ENCODE data around the gene KBTBD8.

The KBTBD8 gene

GRCh38 chr3:66980791-66981190 is 17.3 kb upstream of the KBTBD8 start:
- no peak for DNase-seq
- Histone ChIP-seq H3K4me3 (ENCODE audit: low read depth, low read length) (no peak overlapping the region), H3K36me3 (no peaks in the 10 kb centered on the region), H3K27me3 (ENCODE audit: insufficient read depth, low read depth, severe bottlenecking) (no peaks in the 10 kb centered on the region), H3K9me3 (ENCODE audit: severe bottlenecking) (no peaks in the 10 kb centered on the region), H3K27ac (no peak overlapping the region)
- TF ChIP-seq, protein P1, sequence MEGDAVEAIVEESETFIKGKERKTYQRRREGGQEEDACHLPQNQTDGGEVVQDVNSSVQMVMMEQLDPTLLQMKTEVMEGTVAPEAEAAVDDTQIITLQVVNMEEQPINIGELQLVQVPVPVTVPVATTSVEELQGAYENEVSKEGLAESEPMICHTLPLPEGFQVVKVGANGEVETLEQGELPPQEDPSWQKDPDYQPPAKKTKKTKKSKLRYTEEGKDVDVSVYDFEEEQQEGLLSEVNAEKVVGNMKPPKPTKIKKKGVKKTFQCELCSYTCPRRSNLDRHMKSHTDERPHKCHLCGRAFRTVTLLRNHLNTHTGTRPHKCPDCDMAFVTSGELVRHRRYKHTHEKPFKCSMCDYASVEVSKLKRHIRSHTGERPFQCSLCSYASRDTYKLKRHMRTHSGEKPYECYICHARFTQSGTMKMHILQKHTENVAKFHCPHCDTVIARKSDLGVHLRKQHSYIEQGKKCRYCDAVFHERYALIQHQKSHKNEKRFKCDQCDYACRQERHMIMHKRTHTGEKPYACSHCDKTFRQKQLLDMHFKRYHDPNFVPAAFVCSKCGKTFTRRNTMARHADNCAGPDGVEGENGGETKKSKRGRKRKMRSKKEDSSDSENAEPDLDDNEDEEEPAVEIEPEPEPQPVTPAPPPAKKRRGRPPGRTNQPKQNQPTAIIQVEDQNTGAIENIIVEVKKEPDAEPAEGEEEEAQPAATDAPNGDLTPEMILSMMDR (IDR thresholded peaks at IDR 0.05; ENCODE audit: low read depth, low read length): no peak

GRCh38 chr3:66983101-66983500 is 15.0 kb upstream of the KBTBD8 start:
- Histone ChIP-seq H3K27me3 (ENCODE audit: insufficient read depth, low read depth, severe bottlenecking) (no peaks in the 10 kb centered on the region), H3K36me3 (no peaks in the 10 kb centered on the region), H3K4me3 (ENCODE audit: low read depth, low read length) (no peak overlapping the region), H3K9me3 (ENCODE audit: severe bottlenecking) (no peaks in the 10 kb centered on the region), H3K27ac (no peak overlapping the region)
- TF ChIP-seq, protein P1 (IDR thresholded peaks at IDR 0.05; ENCODE audit: low read depth, low read length): peak; percentile 11; the same call in 1 of the 2 replicates
- no peak for DNase-seq

DNA sequence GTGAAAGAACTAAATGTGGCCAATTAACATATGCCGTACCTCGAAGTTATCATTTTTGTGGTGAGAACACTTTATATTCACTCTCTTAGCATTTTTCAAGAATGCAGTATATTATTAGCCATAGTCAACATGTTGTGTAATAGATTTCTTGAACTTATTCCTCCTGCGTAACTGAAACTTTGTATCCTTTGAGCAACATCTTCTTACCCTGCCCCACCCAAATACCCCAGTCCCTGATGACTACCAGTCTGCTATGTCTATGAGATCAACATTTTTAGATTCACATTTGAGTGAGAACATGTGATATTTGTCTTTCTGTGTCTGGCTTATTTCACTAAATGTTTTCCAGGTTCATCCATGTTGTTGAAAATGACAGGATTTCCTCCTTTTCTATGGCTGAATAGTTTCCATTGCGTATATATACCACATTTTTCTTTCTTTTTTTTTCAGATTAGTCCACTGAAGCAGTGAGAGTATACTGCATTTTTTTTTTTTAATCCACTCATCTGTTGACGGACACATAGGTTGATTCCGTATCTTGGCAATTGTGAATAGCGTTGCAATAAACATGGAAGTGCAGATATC is 12.7 kb upstream of the KBTBD8 start:
- Histone ChIP-seq H3K27me3 (ENCODE audit: insufficient read depth, low read depth, severe bottlenecking) (no peaks in the 10 kb centered on the region), H3K4me3 (ENCODE audit: low read depth, low read length) (no peak overlapping the region), H3K27ac (no peak overlapping the region), H3K36me3 (no peaks in the 10 kb centered on the region), H3K9me3 (ENCODE audit: severe bottlenecking) (no peaks in the 10 kb centered on the region)
- no peak for DNase-seq
- TF ChIP-seq, protein P1 (IDR thresholded peaks at IDR 0.05; ENCODE audit: low read depth, low read length): no peak

DNA sequence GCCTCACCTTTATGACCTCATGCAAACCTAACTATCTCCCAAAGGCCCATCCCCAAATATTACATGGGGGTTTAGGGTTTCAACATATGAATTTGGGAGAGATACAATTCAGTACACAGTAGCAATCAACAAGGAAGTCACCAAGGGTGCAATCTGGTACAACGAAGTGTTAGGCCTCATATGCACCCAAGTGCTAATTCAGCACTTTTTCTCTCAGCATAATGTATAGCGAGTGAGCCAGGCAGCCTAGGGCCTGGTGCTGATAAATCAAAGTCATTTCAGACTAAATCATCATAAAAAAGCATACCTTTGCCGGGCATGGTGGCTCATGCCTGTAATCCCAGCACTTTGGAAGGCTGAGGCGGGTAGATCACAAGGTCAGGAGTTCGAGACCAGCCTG is 11.7 kb upstream of the KBTBD8 start:
- no peak overlapping the region for H3K4me3 ChIP-seq (ENCODE audit: low read depth, low read length)
- TF ChIP-seq, protein P1 (IDR thresholded peaks at IDR 0.05; ENCODE audit: low read depth, low read length): no peak
- H3K36me3 ChIP-seq: no peaks in the 10 kb centered on the region
- H3K27ac ChIP-seq: no peak overlapping the region
- no peak for DNase-seq
- H3K27me3 ChIP-seq (ENCODE audit: insufficient read depth, low read depth, severe bottlenecking): no peaks in the 10 kb centered on the region
- H3K9me3 ChIP-seq (ENCODE audit: severe bottlenecking): no peaks in the 10 kb centered on the region

DNA sequence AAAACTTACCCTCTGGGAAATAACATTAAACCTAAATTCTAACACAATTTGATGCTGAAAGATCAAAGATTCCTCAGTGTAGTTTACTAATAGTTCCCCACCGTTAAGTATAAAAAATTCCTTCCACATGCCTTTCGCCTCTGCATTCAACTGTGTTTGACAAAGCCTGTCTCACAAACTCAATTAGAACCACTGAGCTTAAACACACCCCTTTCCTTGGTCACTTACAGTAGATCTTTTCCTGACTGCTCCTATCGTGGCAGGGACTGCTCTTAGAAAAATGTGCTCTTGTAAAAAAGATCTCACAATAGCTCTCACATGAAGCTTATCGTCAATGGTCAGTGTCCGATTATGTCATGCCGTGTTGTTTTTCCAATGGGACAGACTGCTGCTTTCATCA is 8.9 kb upstream of the KBTBD8 start:
- Histone ChIP-seq H3K4me3 (ENCODE audit: low read depth, low read length) (no peak overlapping the region), H3K27me3 (ENCODE audit: insufficient read depth, low read depth, severe bottlenecking) (no peaks in the 10 kb centered on the region), H3K9me3 (ENCODE audit: severe bottlenecking) (no peaks in the 10 kb centered on the region), H3K27ac (no peak overlapping the region), H3K36me3 (no peaks in the 10 kb centered on the region)
- TF ChIP-seq, protein P1 (IDR thresholded peaks at IDR 0.05; ENCODE audit: low read depth, low read length): no peak
- DNase-seq: no peak

All from WERI-Rb-1 (cell line).